ENCODE measurements around the gene SULT1E1.

DNA sequence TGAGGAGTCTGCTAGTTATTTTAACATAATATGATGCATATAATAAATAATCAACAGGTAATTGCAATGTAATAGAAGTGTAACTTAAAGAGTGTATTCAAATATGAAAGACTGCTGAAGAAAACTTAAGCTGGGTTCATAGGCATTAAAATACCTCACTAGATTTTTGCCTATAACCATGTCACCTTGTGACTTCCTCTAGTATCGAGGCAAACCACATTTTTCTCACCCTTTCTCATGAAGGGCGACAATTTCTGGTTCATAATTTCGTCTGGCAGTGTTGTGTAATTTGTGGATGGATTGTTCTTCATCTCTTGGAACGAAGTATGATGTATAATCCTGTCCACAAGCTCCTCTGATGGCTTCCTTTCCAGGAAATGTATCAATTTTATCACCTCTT lies 16.0 kb downstream of the SULT1E1 start:
- TF ChIP-seq, protein P1, sequence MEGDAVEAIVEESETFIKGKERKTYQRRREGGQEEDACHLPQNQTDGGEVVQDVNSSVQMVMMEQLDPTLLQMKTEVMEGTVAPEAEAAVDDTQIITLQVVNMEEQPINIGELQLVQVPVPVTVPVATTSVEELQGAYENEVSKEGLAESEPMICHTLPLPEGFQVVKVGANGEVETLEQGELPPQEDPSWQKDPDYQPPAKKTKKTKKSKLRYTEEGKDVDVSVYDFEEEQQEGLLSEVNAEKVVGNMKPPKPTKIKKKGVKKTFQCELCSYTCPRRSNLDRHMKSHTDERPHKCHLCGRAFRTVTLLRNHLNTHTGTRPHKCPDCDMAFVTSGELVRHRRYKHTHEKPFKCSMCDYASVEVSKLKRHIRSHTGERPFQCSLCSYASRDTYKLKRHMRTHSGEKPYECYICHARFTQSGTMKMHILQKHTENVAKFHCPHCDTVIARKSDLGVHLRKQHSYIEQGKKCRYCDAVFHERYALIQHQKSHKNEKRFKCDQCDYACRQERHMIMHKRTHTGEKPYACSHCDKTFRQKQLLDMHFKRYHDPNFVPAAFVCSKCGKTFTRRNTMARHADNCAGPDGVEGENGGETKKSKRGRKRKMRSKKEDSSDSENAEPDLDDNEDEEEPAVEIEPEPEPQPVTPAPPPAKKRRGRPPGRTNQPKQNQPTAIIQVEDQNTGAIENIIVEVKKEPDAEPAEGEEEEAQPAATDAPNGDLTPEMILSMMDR (IDR thresholded peaks at IDR 0.05; ENCODE audit: insufficient read depth, low read length) = no peak
- no peak for TF ChIP-seq GABPA (IDR thresholded peaks at IDR 0.05; ENCODE audit: low read depth)
- TF ChIP-seq POLR2AphosphoS5 (IDR thresholded peaks at IDR 0.05; ENCODE audit: low read depth) = no peak
- TF ChIP-seq, protein P2, sequence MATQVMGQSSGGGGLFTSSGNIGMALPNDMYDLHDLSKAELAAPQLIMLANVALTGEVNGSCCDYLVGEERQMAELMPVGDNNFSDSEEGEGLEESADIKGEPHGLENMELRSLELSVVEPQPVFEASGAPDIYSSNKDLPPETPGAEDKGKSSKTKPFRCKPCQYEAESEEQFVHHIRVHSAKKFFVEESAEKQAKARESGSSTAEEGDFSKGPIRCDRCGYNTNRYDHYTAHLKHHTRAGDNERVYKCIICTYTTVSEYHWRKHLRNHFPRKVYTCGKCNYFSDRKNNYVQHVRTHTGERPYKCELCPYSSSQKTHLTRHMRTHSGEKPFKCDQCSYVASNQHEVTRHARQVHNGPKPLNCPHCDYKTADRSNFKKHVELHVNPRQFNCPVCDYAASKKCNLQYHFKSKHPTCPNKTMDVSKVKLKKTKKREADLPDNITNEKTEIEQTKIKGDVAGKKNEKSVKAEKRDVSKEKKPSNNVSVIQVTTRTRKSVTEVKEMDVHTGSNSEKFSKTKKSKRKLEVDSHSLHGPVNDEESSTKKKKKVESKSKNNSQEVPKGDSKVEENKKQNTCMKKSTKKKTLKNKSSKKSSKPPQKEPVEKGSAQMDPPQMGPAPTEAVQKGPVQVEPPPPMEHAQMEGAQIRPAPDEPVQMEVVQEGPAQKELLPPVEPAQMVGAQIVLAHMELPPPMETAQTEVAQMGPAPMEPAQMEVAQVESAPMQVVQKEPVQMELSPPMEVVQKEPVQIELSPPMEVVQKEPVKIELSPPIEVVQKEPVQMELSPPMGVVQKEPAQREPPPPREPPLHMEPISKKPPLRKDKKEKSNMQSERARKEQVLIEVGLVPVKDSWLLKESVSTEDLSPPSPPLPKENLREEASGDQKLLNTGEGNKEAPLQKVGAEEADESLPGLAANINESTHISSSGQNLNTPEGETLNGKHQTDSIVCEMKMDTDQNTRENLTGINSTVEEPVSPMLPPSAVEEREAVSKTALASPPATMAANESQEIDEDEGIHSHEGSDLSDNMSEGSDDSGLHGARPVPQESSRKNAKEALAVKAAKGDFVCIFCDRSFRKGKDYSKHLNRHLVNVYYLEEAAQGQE (IDR thresholded peaks at IDR 0.05; ENCODE audit: insufficient replicate concordance, low read depth) = no peak

All from HL-60 (cell line).